Urinary bladder (tissue), 4 donors: Measurements from ENCODE around the gene FOXB2. TPM values are rescaled to one million over a fixed set of nuclear protein-coding genes. Genes with fewer than 3 reads are reported as not detected.
"Not testable (repeated sequence)": the region's sequence is repeated elsewhere in the genome, so short reads cannot be mapped to it uniquely, and the experiment has no call there.

Experiments used
- DNase-seq: peaks from one replicate; pipeline ENCODE4 v3.0.0-alpha.2; 2015; ENCODE audit errors: extremely low spot score
- H3K27ac ChIP-seq: one replicate; pipeline ENCODE4 v1.5.1; 2013; ENCODE audit warnings: low read depth, mild to moderate bottlenecking, moderate library complexity
- H3K36me3 ChIP-seq: one replicate; pipeline ENCODE4 v1.6.1; 2013; ENCODE audit warnings: mild to moderate bottlenecking, moderate library complexity; ENCODE audit not compliant: insufficient read depth
- H3K4me1 ChIP-seq: one replicate; pipeline ENCODE4 v1.6.1; 2013; ENCODE audit warnings: mild to moderate bottlenecking, moderate library complexity; ENCODE audit not compliant: insufficient read depth
- H3K4me3 ChIP-seq: one replicate; pipeline ENCODE4 v1.5.1; 2013; ENCODE audit warnings: low read depth, low read length
- WGBS: extraction: QIAGEN DNeasy Blood & Tissue Kit; methylation state at CpG from one replicate; pipeline ENCODE4 v1.1.7; 2013; 5-methylcytosine and 5-hydroxymethylcytosine counted together
- polyA plus RNA-seq: library from polyadenylated mRNA; stranded (reverse); fragments of 200-250 nt; gene quantifications from one replicate; pipeline ENCODE4 v1.2.3, GENCODE V29; 2013
- small RNA-seq: library from RNA; depleted of rRNA; stranded (forward); fragments of <200 nt; gene quantifications from one replicate; pipeline ENCODE3, GENCODE V24; 2014
- total RNA-seq: library from RNA; depleted of rRNA; stranded (reverse); fragments of >200 nt; gene quantifications from one replicate; pipeline ENCODE4 v1.2.3, GENCODE V29; 2014
- donor health status: healthy with polysubstance abuse.
- donor health status: healthy.

FOXB2 gene
- total and polyA plus RNA-seq, 2 donors, result not detected

GRCh38 chr9:77060681-77061080, 41.2 kb downstream of the FOXB2 start:
- not testable (repeated sequence) for DNase-seq, H3K4me3 ChIP-seq, H3K27ac ChIP-seq, H3K36me3 ChIP-seq, H3K4me1 ChIP-seq
- WGBS, result 89% methylated on average over 23 of the region's 31 CpGs

- DNase-seq, result no peak
- 54% methylated on average over 6 of the region's 6 CpGs for WGBS
- Histone ChIP-seq H3K4me3 (no peak overlapping the region), H3K27ac (no peak overlapping the region), H3K36me3 (no peaks in the 10 kb centered on the region), H3K4me1 (no peaks in the 10 kb centered on the region)
These were observed 44.3 kb downstream of the FOXB2 start for GRCh38 chr9:77063645-77064285.

- no peaks in the 10 kb centered on the region for H3K36me3 ChIP-seq
- no peak overlapping the region for H3K4me3 ChIP-seq
- no peak overlapping the region for H3K27ac ChIP-seq
- no peak for DNase-seq
- WGBS, result 0% methylated on average over 1 of the region's 1 CpG
- no peaks in the 10 kb centered on the region for H3K4me1 ChIP-seq
These were observed 46.9 kb downstream of the FOXB2 start for GRCh38 chr9:77066388-77066787.

Small RNA genes lying within 50 kb of the gene (small RNA-seq; reads per million reads assigned to genes)
- gene ATP5MFP3, result not detected

Other genes with a start within 250 kb of the FOXB2 start
- gene PRUNE2, start 113.5 kb upstream of the FOXB2 start, total RNA-seq, result 83.9 TPM
- gene PRUNE2, start 113.5 kb upstream of the FOXB2 start, polyA plus RNA-seq, result 181 TPM
- 98.7 TPM for gene VPS13A, start 157.9 kb downstream of the FOXB2 start, total RNA-seq
- 8.4 TPM for gene VPS13A, start 157.9 kb downstream of the FOXB2 start, polyA plus RNA-seq